Parathyroid adenoma (tissue), 2 donors: ENCODE data around the gene BDKRB2.

ENCODE experiments used
- H2AFZ ChIP-seq: fragments of 300-600 bp; sonication (generic); one replicate; pipeline ENCODE4 v1.7.0; 2017; ENCODE audit warnings: antibody characterized with exemption, mild to moderate bottlenecking
- H3K27ac ChIP-seq: fragments of 300-600 bp; sonication (generic); one replicate; pipeline ENCODE4 v1.7.0; 2017
- H3K27me3 ChIP-seq: fragments of 300-600 bp; sonication (generic); one replicate; pipeline ENCODE4 v1.7.0; 2017; ENCODE audit warnings: low read length; ENCODE audit not compliant: control insufficient read depth, insufficient read depth
- H3K36me3 ChIP-seq: fragments of 300-600 bp; sonication (generic); one replicate; pipeline ENCODE4 v1.7.0; 2017; ENCODE audit warnings: low read length; ENCODE audit not compliant: control insufficient read depth, insufficient read depth
- H3K4me1 ChIP-seq: fragments of 300-600 bp; sonication (generic); one replicate; pipeline ENCODE4 v1.7.0; 2017; ENCODE audit warnings: control low read depth
- H3K4me2 ChIP-seq: fragments of 300-600 bp; sonication (generic); one replicate; pipeline ENCODE4 v1.7.0; 2017; ENCODE audit warnings: low read length
- H3K4me3 ChIP-seq: fragments of 300-600 bp; sonication (generic); one replicate; pipeline ENCODE4 v1.7.0; 2017; ENCODE audit warnings: low read depth, low read length
- H3K79me2 ChIP-seq: fragments of 300-600 bp; sonication (generic); one replicate; pipeline ENCODE4 v1.7.0; 2017; ENCODE audit warnings: control low read depth
- H3K9ac ChIP-seq: fragments of 300-600 bp; sonication (generic); one replicate; pipeline ENCODE4 v1.7.0; 2017; ENCODE audit warnings: mild to moderate bottlenecking
- H3K9me3 ChIP-seq: fragments of 300-600 bp; sonication (generic); one replicate; pipeline ENCODE4 v1.7.0; 2017; ENCODE audit warnings: low read length; ENCODE audit not compliant: control insufficient read depth
- TF ChIP-seq, protein P1 (sequence below): fragments of 300-600 bp; sonication (generic); IDR thresholded peaks from one replicate; pipeline ENCODE4 v1.7.0; 2017; ENCODE audit warnings: antibody characterized with exemption, mild to moderate bottlenecking
- donor health status: primary hyperparathyroidism.

The BDKRB2 gene

DNA sequence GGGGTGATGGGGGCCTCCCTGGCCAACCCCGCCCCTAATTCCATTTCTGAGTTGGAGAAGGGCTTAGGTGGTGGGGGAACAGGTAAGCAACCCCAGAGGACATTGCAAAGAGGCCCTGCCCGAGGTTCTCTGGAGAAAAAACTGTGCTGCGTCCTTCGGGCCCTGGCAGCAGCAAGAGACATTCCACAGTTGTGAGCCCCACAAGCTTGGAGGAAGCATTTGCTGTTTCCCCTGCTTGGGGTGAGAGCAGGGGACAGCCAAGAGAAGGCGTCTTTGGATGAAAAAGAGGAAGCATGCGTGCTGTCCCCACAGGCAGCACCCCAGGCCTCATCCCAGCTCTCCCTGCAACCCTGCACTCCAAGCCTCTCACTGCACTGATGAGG is 1.3 kb downstream of the BDKRB2 start:
- H3K4me2 ChIP-seq = no peak overlapping the region
- no peaks in the 10 kb centered on the region for H3K4me1 ChIP-seq
- no peak overlapping the region for H2AFZ ChIP-seq
- no peak overlapping the region for H3K9ac ChIP-seq
- TF ChIP-seq, protein P1, sequence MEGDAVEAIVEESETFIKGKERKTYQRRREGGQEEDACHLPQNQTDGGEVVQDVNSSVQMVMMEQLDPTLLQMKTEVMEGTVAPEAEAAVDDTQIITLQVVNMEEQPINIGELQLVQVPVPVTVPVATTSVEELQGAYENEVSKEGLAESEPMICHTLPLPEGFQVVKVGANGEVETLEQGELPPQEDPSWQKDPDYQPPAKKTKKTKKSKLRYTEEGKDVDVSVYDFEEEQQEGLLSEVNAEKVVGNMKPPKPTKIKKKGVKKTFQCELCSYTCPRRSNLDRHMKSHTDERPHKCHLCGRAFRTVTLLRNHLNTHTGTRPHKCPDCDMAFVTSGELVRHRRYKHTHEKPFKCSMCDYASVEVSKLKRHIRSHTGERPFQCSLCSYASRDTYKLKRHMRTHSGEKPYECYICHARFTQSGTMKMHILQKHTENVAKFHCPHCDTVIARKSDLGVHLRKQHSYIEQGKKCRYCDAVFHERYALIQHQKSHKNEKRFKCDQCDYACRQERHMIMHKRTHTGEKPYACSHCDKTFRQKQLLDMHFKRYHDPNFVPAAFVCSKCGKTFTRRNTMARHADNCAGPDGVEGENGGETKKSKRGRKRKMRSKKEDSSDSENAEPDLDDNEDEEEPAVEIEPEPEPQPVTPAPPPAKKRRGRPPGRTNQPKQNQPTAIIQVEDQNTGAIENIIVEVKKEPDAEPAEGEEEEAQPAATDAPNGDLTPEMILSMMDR = no peak
- no peaks in the 10 kb centered on the region for H3K27me3 ChIP-seq
- no peak overlapping the region for H3K4me3 ChIP-seq
- H3K36me3 ChIP-seq = no peaks in the 10 kb centered on the region
- H3K79me2 ChIP-seq = no peaks in the 10 kb centered on the region
- H3K9me3 ChIP-seq = no peaks in the 10 kb centered on the region
- no peak overlapping the region for H3K27ac ChIP-seq

- Histone ChIP-seq H3K79me2 (no peaks in the 10 kb centered on the region), H3K4me2 (no peak overlapping the region), H2AFZ (no peak overlapping the region), H3K4me3 (no peak overlapping the region), H3K9me3 (no peaks in the 10 kb centered on the region), H3K36me3 (no peaks in the 10 kb centered on the region), H3K27ac (no peak overlapping the region), H3K4me1 (no peaks in the 10 kb centered on the region), H3K27me3 (no peaks in the 10 kb centered on the region), H3K9ac (no peak overlapping the region)
- TF ChIP-seq, protein P1 = no peak
Measured at GRCh38 chr14:96206461-96206860, 1.8 kb downstream of the BDKRB2 start.

DNA sequence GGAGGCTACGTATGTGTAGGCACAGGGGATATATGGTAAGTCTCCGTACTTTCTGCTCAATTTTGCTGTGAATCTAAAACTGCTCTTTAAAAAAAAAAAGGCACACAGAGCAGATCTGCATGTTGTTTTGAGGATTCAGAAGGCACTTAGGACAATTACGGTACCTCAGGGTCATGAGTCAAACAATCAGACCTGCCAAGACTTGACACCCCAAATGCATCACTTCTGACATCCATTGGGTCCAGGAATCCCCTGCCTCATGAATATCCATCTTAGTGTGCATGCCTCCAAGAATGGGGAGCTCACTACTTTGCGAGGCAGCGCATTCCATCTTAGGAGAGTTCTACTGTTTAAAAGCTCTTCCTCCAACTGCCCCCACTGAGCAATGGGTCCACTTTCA is 3.0 kb downstream of the BDKRB2 start:
- TF ChIP-seq, protein P1 = no peak
- no peaks in the 10 kb centered on the region for H3K79me2 ChIP-seq
- H3K4me3 ChIP-seq = no peak overlapping the region
- H3K27me3 ChIP-seq = no peaks in the 10 kb centered on the region
- no peaks in the 10 kb centered on the region for H3K36me3 ChIP-seq
- H3K27ac ChIP-seq = no peak overlapping the region
- H3K9me3 ChIP-seq = no peaks in the 10 kb centered on the region
- no peaks in the 10 kb centered on the region for H3K4me1 ChIP-seq
- no peak overlapping the region for H3K9ac ChIP-seq
- no peak overlapping the region for H3K4me2 ChIP-seq
- no peak overlapping the region for H2AFZ ChIP-seq

- no peaks in the 10 kb centered on the region for H3K9me3 ChIP-seq
- no peaks in the 10 kb centered on the region for H3K27me3 ChIP-seq
- no peak overlapping the region for H2AFZ ChIP-seq
- H3K4me3 ChIP-seq = no peak overlapping the region
- no peaks in the 10 kb centered on the region for H3K4me1 ChIP-seq
- TF ChIP-seq, protein P1 = no peak
- no peak overlapping the region for H3K9ac ChIP-seq
- no peaks in the 10 kb centered on the region for H3K79me2 ChIP-seq
- no peak overlapping the region for H3K27ac ChIP-seq
- no peaks in the 10 kb centered on the region for H3K36me3 ChIP-seq
- no peak overlapping the region for H3K4me2 ChIP-seq
Measured at GRCh38 chr14:96208739-96209138, 4.1 kb downstream of the BDKRB2 start.

- Histone ChIP-seq H3K27ac (no peak overlapping the region), H3K4me3 (no peak overlapping the region), H2AFZ (no peak overlapping the region), H3K36me3 (no peaks in the 10 kb centered on the region), H3K4me2 (no peak overlapping the region), H3K79me2 (no peaks in the 10 kb centered on the region), H3K27me3 (no peaks in the 10 kb centered on the region), H3K4me1 (no peaks in the 10 kb centered on the region), H3K9ac (no peak overlapping the region), H3K9me3 (no peaks in the 10 kb centered on the region)
- TF ChIP-seq, protein P1 = no peak
Measured at GRCh38 chr14:96212140-96212539, 7.5 kb downstream of the BDKRB2 start.
